GM23338 (cell line): ENCODE measurements around the gene DPH2.

Experiments used
- CREB1 ChIP-seq: fragments of 250-450 bp; sonication (Bioruptor Pico); IDR thresholded peaks from 2 replicates; pipeline ENCODE4 v1.5.0; 2020; ENCODE audit warnings: low read depth, mild to moderate bottlenecking, moderate library complexity
- ETS1 ChIP-seq: IDR thresholded peaks from 2 replicates; pipeline ENCODE4 v1.6.1; 2016; ENCODE audit warnings: antibody characterized with exemption
- EZH2 ChIP-seq: fragments of 200-600 bp; sonication (generic); IDR thresholded peaks from one replicate; pipeline ENCODE4 v1.8.0; 2017; ENCODE audit warnings: antibody characterized with exemption, mild to moderate bottlenecking, low read depth; ENCODE audit not compliant: unreplicated experiment
- EZH2phosphoT487 ChIP-seq: fragments of 200-600 bp; sonication (generic); IDR thresholded peaks from one replicate; pipeline ENCODE4 v1.8.1; 2018; ENCODE audit warnings: antibody characterized with exemption; ENCODE audit not compliant: unreplicated experiment
- JUNB ChIP-seq: IDR thresholded peaks from one replicate; pipeline ENCODE4 v1.6.1; 2016; ENCODE audit warnings: antibody characterized with exemption; ENCODE audit not compliant: unreplicated experiment
- NANOG ChIP-seq: IDR thresholded peaks from 2 replicates; pipeline ENCODE4 v1.6.1; 2016; ENCODE audit warnings: antibody characterized with exemption, borderline replicate concordance
- POLR2AphosphoS5 ChIP-seq: IDR thresholded peaks from 2 replicates; pipeline ENCODE4 v1.6.1; 2016; ENCODE audit warnings: antibody characterized with exemption, low read depth
- STAT1 ChIP-seq: IDR thresholded peaks from one replicate; pipeline ENCODE4 v1.6.1; 2016; ENCODE audit warnings: antibody characterized with exemption; ENCODE audit not compliant: unreplicated experiment
- ZNF114 ChIP-seq: fragments of 250-450 bp; sonication (Bioruptor Pico); IDR thresholded peaks from 2 replicates; pipeline ENCODE4 v1.5.0; 2020; ENCODE audit warnings: mild to moderate bottlenecking, moderate library complexity
- ZNF331 ChIP-seq: fragments of 250-450 bp; sonication (Bioruptor Pico); IDR thresholded peaks from 2 replicates; pipeline ENCODE4 v1.5.0; 2020; ENCODE audit warnings: low read depth, mild to moderate bottlenecking, moderate library complexity
- TF ChIP-seq, protein P1 (sequence below), 2 experiments: fragments of 200-600 bp in 1 of 2; sonication (generic) in 1 of 2; conservative IDR thresholded peaks; 2 replicates each; pipeline versions ENCODE4 v1.5.1 to v1.6.1; 2016 to 2017; ENCODE audit warnings: antibody characterized with exemption in 2 of 2, low read depth in 2 of 2, mild to moderate bottlenecking in 2 of 2, moderate library complexity in 1 of 2
- TF ChIP-seq, protein P2 (sequence below): IDR thresholded peaks from one replicate; pipeline ENCODE4 v1.6.1; 2018; ENCODE audit warnings: antibody characterized with exemption; ENCODE audit not compliant: unreplicated experiment
- TF ChIP-seq, protein P3 (sequence below): fragments of 250-450 bp; sonication (Bioruptor Pico); IDR thresholded peaks from 2 replicates; pipeline ENCODE4 v1.5.0; 2020; ENCODE audit warnings: mild to moderate bottlenecking, moderate library complexity

DNA sequence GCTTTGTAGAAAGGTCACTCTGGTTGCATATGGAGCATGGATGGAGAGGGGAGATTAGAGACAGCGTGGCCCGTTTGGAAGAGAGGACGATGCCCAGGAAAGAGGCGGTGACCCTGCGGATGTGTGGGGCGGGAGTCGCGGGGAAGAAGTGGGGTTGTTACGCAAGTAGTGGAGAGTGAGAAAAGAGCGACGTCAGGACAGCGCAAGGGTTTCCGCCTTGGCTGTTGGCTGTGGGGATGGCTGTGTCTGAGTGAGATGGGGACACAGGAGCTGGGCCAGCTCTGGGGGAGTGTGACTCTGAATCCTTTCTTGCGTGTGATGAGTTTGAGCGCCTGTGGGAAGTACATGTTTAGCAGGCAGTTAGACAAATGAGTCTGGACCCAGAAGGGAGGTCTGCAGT, 13.0 kb downstream of the DPH2 start:
- TF ChIP-seq, protein P1, sequence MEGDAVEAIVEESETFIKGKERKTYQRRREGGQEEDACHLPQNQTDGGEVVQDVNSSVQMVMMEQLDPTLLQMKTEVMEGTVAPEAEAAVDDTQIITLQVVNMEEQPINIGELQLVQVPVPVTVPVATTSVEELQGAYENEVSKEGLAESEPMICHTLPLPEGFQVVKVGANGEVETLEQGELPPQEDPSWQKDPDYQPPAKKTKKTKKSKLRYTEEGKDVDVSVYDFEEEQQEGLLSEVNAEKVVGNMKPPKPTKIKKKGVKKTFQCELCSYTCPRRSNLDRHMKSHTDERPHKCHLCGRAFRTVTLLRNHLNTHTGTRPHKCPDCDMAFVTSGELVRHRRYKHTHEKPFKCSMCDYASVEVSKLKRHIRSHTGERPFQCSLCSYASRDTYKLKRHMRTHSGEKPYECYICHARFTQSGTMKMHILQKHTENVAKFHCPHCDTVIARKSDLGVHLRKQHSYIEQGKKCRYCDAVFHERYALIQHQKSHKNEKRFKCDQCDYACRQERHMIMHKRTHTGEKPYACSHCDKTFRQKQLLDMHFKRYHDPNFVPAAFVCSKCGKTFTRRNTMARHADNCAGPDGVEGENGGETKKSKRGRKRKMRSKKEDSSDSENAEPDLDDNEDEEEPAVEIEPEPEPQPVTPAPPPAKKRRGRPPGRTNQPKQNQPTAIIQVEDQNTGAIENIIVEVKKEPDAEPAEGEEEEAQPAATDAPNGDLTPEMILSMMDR (conservative IDR thresholded peaks at IDR 0.05; ENCODE audit: low read depth in 2 of 2) = no peak
- TF ChIP-seq EZH2phosphoT487 (no peak), EZH2 (no peak), ETS1 (no peak), POLR2AphosphoS5 (no peak), CREB1 (CRISPR knock-in tag) (no peak), ZNF114 (CRISPR knock-in tag) (no peak), ZNF331 (no peak), NANOG (no peak), STAT1 (no peak), JUNB (no peak)
- TF ChIP-seq, protein P2, sequence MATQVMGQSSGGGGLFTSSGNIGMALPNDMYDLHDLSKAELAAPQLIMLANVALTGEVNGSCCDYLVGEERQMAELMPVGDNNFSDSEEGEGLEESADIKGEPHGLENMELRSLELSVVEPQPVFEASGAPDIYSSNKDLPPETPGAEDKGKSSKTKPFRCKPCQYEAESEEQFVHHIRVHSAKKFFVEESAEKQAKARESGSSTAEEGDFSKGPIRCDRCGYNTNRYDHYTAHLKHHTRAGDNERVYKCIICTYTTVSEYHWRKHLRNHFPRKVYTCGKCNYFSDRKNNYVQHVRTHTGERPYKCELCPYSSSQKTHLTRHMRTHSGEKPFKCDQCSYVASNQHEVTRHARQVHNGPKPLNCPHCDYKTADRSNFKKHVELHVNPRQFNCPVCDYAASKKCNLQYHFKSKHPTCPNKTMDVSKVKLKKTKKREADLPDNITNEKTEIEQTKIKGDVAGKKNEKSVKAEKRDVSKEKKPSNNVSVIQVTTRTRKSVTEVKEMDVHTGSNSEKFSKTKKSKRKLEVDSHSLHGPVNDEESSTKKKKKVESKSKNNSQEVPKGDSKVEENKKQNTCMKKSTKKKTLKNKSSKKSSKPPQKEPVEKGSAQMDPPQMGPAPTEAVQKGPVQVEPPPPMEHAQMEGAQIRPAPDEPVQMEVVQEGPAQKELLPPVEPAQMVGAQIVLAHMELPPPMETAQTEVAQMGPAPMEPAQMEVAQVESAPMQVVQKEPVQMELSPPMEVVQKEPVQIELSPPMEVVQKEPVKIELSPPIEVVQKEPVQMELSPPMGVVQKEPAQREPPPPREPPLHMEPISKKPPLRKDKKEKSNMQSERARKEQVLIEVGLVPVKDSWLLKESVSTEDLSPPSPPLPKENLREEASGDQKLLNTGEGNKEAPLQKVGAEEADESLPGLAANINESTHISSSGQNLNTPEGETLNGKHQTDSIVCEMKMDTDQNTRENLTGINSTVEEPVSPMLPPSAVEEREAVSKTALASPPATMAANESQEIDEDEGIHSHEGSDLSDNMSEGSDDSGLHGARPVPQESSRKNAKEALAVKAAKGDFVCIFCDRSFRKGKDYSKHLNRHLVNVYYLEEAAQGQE = no peak
- TF ChIP-seq, protein P3, sequence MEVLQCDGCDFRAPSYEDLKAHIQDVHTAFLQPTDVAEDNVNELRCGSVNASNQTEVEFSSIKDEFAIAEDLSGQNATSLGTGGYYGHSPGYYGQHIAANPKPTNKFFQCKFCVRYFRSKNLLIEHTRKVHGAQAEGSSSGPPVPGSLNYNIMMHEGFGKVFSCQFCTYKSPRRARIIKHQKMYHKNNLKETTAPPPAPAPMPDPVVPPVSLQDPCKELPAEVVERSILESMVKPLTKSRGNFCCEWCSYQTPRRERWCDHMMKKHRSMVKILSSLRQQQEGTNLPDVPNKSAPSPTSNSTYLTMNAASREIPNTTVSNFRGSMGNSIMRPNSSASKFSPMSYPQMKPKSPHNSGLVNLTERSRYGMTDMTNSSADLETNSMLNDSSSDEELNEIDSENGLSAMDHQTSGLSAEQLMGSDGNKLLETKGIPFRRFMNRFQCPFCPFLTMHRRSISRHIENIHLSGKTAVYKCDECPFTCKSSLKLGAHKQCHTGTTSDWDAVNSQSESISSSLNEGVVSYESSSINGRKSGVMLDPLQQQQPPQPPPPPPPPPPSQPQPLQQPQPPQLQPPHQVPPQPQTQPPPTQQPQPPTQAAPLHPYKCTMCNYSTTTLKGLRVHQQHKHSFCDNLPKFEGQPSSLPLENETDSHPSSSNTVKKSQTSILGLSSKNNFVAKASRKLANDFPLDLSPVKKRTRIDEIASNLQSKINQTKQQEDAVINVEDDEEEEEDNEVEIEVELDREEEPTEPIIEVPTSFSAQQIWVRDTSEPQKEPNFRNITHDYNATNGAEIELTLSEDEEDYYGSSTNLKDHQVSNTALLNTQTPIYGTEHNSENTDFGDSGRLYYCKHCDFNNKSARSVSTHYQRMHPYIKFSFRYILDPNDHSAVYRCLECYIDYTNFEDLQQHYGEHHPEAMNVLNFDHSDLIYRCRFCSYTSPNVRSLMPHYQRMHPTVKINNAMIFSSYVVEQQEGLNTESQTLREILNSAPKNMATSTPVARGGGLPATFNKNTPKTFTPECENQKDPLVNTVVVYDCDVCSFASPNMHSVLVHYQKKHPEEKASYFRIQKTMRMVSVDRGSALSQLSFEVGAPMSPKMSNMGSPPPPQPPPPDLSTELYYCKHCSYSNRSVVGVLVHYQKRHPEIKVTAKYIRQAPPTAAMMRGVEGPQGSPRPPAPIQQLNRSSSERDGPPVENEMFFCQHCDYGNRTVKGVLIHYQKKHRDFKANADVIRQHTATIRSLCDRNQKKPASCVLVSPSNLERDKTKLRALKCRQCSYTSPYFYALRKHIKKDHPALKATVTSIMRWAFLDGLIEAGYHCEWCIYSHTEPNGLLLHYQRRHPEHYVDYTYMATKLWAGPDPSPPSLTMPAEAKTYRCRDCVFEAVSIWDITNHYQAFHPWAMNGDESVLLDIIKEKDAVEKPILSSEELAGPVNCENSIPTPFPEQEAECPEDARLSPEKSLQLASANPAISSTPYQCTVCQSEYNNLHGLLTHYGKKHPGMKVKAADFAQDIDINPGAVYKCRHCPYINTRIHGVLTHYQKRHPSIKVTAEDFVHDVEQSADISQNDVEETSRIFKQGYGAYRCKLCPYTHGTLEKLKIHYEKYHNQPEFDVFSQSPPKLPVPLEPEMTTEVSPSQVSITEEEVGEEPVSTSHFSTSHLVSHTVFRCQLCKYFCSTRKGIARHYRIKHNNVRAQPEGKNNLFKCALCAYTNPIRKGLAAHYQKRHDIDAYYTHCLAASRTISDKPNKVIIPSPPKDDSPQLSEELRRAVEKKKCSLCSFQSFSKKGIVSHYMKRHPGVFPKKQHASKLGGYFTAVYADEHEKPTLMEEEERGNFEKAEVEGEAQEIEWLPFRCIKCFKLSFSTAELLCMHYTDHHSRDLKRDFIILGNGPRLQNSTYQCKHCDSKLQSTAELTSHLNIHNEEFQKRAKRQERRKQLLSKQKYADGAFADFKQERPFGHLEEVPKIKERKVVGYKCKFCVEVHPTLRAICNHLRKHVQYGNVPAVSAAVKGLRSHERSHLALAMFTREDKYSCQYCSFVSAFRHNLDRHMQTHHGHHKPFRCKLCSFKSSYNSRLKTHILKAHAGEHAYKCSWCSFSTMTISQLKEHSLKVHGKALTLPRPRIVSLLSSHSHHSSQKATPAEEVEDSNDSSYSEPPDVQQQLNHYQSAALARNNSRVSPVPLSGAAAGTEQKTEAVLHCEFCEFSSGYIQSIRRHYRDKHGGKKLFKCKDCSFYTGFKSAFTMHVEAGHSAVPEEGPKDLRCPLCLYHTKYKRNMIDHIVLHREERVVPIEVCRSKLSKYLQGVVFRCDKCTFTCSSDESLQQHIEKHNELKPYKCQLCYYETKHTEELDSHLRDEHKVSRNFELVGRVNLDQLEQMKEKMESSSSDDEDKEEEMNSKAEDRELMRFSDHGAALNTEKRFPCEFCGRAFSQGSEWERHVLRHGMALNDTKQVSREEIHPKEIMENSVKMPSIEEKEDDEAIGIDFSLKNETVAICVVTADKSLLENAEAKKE (CRISPR knock-in tag) = no peak
